Bronchial smooth muscle cell (primary cell): ENCODE results near the gene NR2F1-AS1. TPM values are rescaled to one million over a fixed set of nuclear protein-coding genes. Genes with fewer than 3 reads are reported as not detected.

Source experiments
- total RNA-seq: library from RNA; depleted of rRNA; stranded (reverse); fragments of >200 nt; gene quantifications from 2 replicates; pipeline ENCODE4 v1.2.1, GENCODE V29; 2014

NR2F1-AS1 gene
- total RNA-seq: 35.8 and 43.1 TPM in 2 replicates

GRCh38 chr5:93580927-93581445 is at the start of gene NR2F1-AS1:
TSS of gene NR2F1-AS1 (minus strand) at chr5:93581219.

DNA sequence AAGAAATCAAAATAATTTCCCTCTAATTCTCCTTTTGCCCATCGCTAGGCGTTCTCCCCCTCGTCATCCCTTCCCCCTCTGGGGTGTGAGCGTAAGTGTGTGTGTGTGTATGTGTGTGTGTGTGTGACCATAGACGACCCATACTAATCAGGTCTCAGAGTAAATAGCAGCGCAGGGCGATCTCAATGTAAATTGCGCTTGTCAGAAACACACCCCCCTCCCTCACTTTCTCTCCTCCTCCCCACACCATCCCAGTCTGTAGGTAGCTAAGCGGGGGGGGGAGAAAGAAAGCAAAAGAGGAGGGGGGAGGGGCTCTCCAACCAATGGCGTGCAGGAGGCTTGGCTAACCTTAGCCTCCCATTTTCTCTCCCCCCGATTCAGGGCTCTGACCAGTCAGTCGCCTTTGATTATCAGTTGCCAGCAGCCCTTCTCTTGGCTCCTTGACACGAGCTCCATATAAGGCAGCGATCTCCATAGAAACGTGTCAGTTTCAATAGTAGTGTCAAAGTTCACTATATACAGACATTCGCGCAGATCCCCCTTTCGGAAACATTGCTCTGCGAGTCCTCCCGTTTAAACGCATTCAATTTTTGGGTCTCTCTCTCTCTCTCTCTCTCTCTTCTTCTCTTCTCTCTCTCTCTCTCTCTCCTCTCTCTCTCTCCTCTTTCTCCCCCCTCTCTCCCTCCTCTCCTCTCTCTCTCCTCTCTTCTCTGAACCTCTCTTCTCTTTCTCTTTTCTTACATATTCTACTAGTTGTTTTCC is 1.8 kb upstream of the NR2F1-AS1 start, which contains the start of gene NR2F1:
TSS of gene NR2F1 (plus strand) at position 546 of the 762 bp plus-strand sequence. CDS start 1,802 bp downstream, outside the sequence.

Other genes starting within 250 kb of the NR2F1-AS1 start
- gene NR2F1, start 2.0 kb upstream of the NR2F1-AS1 start, total RNA-seq: 32.5 and 65.0 TPM in 2 replicates
- 0.43 and 0.63 TPM in 2 replicates for gene POU5F2, start 160.4 kb upstream of the NR2F1-AS1 start, total RNA-seq